ENCODE data around the gene BRAT1.

- TF ChIP-seq CTCF (IDR thresholded peaks at IDR 0.05), result no peak
- TF ChIP-seq ATF6 (CRISPR knock-in tag; IDR thresholded peaks at IDR 0.05), result no peak
- no peak for TF ChIP-seq USF2 (CRISPR knock-in tag; IDR thresholded peaks at IDR 0.05)
These were observed 43.0 kb upstream of the BRAT1 start for GRCh38 chr7:2598154-2598823.

Data from WTC11 (cell line).